Neuron (in vitro differentiated cells): ENCODE data around the gene SUGP2.
A peak's percentile ranks its signal among the peaks of the same experiment; 100 is the strongest.

Experiments
- H2AFZ ChIP-seq: one replicate; pipeline ENCODE4 v1.6.1; 2013; ENCODE audit warnings: low read depth, mild to moderate bottlenecking, inconsistent platforms, low read length, moderate library complexity
- H3K27me3 ChIP-seq: one replicate; pipeline ENCODE4 v1.6.1; 2013; ENCODE audit warnings: low read length; ENCODE audit not compliant: insufficient read depth
- H3K36me3 ChIP-seq: one replicate; pipeline ENCODE4 v1.6.1; 2013; ENCODE audit warnings: low read length; ENCODE audit not compliant: insufficient read depth
- H3K4me1 ChIP-seq: one replicate; pipeline ENCODE4 v1.6.1; 2013; ENCODE audit warnings: low read length; ENCODE audit not compliant: insufficient read depth
- H3K4me3 ChIP-seq: 2 replicates; pipeline ENCODE4 v1.5.1; 2013; ENCODE audit warnings: mild to moderate bottlenecking, low read length, moderate library complexity
- H3K9me3 ChIP-seq: one replicate; pipeline ENCODE4 v1.6.1; 2013; ENCODE audit warnings: low read length

The SUGP2 gene

DNA sequence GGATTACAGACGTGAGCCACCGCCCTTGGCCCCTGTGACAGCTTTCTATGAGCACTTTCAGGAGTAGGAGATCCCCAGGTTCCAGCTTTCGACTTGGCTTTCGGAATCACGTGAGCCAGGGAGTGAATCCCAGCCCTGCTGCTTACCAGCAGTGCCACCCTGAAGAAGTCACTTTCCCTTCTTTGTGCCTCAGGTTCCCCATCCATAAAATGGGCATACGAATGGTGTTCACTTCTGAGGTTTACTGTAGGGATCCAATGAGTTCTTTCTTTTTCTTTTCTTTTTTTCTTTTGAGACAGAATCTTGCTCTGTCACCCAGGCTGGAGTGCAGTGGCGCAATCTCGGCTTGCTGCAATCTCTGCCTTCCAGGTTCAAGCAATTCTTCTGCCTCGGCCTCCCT, 88.0 kb downstream of the SUGP2 start:
- H2AFZ ChIP-seq, result no peak overlapping the region
- H3K27me3 ChIP-seq, result no peaks in the 10 kb centered on the region
- no peaks in the 10 kb centered on the region for H3K36me3 ChIP-seq

DNA sequence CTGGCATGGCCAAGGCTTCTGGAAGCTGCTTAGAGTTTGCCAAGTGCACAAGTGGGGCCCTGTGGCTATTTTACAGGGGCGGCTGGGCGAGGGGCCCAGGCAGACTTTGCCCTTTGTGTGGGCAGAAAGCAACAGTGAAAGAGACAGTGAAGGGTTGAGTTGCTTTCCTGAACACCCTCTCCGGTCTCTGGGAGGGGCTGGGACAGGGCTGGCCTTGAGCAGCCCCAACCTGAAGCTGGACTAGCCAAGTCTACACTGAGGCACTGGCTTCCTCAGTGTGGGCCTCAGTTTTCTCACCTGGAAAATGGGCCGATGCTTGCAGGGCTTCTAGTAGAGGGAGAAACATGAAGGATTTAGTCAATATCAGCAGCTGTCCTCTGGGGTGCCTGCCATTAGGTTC, 89.9 kb downstream of the SUGP2 start:
- Histone ChIP-seq H3K36me3 (peaks cover 5% of the 10 kb centered on the region), H2AFZ (no peak overlapping the region), H3K4me3 (no peak overlapping the region)

More for the DNA sequence above, 88.0 kb downstream of the SUGP2 start:
- peaks cover 4% of the 10 kb centered on the region for H3K4me1 ChIP-seq
- H3K4me3 ChIP-seq, result no peak overlapping the region
- H3K9me3 ChIP-seq, result no peaks in the 10 kb centered on the region

DNA sequence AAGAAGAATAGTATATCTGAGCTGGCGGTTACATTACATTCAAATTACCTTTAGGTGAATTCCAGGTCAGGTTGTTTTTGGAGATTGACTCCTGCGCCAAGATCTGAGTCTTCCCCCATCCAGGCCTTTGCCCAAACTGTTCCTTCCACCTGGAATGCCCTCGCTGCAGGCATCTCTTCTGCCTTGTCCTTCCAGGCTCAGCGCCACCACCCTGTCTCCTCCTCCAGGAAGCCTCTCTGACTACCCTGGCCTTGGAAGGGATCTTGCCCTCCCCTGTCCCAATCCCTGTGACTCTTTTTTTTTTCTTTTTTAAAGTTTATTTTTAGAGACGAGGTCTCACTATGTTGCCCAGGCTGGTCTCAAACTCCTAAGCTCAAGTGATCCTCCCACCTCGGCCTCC, 90.6 kb downstream of the SUGP2 start:
- peaks cover 11% of the 10 kb centered on the region for H3K36me3 ChIP-seq
- peaks cover 9% of the 10 kb centered on the region for H3K4me1 ChIP-seq
- no peaks in the 10 kb centered on the region for H3K9me3 ChIP-seq
- no peak overlapping the region for H3K4me3 ChIP-seq
- no peak overlapping the region for H2AFZ ChIP-seq
- H3K27me3 ChIP-seq, result no peaks in the 10 kb centered on the region

More for the DNA sequence above, 89.9 kb downstream of the SUGP2 start:
- peaks cover 9% of the 10 kb centered on the region for H3K4me1 ChIP-seq
- no peaks in the 10 kb centered on the region for H3K9me3 ChIP-seq
- H3K27me3 ChIP-seq, result no peaks in the 10 kb centered on the region

DNA sequence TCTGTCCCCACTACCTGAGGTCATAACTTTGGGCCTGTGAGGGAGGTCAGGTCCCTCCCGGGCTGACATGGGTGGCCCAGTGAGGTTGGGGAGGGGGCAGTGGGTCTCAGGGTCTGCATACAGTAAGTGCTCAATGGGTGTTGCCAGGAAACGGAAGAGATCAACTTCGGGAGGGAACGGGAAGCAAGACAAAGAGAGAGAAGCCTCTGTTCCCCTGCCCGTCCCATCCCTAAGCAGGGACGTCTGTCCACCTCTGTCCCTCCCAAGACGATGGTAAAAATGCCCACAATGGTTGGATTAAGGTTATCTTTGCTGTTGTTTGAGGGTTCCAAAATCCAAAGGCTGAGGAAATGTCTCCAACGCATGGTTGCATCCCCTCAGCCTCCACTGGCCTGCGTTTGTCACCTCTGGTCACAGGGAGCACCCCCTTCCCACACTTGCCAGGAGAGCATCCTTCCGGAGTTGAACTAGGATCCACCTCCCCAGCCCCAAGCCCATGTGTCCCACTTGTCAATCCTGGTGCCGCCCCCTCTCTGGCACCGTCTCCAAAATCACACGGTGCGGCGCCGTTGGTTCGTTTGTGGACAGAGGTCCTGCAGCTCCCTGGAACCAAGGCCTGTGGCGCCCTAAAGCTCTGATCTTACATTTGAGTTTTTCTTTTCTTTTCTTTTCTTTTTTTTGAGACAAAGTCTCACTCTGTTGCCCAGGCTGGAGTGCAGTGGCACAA, 91.5 kb downstream of the SUGP2 start:
- peak overlapping the region; percentile 38 for H3K4me3 ChIP-seq

More for the DNA sequence above, 91.5 kb downstream of the SUGP2 start:
- H3K9me3 ChIP-seq, result no peaks in the 10 kb centered on the region
- no peaks in the 10 kb centered on the region for H3K27me3 ChIP-seq
- H3K4me1 ChIP-seq, result peaks cover 9% of the 10 kb centered on the region
- peaks cover 14% of the 10 kb centered on the region for H3K36me3 ChIP-seq
- H2AFZ ChIP-seq, result no peak overlapping the region
